GM12873 (cell line): ENCODE data around the gene TNS1.
A peak's percentile ranks its signal among the peaks of the same experiment; 100 is the strongest.

Experiments used
- TF ChIP-seq, protein P1 (sequence below): IDR thresholded peaks from 2 replicates; pipeline ENCODE4 v1.5.1; 2012; ENCODE audit warnings: low read depth, mild to moderate bottlenecking, moderate library complexity, low read length, control low read depth; ENCODE audit not compliant: insufficient read depth; ENCODE audit errors: missing control alignments

The TNS1 gene

DNA sequence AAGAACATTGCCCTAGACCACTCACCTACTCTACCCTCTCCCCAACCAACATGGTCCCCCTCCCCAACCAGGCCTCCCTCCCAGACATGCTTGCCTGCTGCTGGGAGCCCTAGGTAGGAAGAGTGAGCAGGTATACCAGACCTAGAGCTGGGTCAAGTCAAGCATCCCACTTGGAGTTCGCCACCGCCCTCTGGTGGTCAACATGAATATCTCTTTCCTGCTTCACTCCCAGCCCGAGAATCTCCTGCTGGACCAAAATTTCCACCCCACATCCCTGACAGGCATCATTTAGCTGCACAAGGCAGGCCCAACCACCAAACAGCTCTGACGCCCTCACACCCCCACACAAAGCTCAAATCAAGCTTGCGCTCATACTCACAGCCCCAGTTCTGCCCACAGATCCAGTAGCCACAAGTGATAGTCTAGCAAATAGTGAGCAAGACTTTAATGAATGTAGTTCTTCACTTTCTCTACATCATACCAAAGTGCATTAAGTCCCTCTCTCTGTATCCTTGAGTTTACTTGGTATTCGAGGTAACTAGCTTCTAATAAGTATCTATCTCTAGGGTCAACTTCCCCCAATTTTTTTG lies 116.0 kb downstream of the TNS1 start:
- TF ChIP-seq, protein P1, sequence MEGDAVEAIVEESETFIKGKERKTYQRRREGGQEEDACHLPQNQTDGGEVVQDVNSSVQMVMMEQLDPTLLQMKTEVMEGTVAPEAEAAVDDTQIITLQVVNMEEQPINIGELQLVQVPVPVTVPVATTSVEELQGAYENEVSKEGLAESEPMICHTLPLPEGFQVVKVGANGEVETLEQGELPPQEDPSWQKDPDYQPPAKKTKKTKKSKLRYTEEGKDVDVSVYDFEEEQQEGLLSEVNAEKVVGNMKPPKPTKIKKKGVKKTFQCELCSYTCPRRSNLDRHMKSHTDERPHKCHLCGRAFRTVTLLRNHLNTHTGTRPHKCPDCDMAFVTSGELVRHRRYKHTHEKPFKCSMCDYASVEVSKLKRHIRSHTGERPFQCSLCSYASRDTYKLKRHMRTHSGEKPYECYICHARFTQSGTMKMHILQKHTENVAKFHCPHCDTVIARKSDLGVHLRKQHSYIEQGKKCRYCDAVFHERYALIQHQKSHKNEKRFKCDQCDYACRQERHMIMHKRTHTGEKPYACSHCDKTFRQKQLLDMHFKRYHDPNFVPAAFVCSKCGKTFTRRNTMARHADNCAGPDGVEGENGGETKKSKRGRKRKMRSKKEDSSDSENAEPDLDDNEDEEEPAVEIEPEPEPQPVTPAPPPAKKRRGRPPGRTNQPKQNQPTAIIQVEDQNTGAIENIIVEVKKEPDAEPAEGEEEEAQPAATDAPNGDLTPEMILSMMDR, result peak; percentile 90

DNA sequence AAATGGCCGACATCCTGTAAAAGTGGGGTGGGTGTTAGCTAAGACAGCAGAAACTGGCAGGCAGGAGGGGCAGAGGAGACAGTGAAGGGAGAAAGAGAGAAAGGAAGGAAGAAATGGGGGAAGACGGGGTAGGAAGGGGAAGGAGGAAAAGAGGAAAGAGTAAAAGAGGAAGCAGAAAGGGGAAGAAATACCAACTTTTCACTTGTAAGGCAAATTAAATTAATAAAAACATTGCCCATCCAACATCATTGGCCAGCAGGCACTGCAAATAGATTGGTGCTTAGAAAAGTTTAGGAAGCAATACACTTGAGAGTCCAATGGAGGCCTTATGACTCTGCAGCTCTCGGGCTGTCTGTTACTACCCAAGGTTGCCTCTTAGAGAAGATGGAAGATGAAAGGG lies 116.7 kb downstream of the TNS1 start:
- TF ChIP-seq, protein P1, result no peak

DNA sequence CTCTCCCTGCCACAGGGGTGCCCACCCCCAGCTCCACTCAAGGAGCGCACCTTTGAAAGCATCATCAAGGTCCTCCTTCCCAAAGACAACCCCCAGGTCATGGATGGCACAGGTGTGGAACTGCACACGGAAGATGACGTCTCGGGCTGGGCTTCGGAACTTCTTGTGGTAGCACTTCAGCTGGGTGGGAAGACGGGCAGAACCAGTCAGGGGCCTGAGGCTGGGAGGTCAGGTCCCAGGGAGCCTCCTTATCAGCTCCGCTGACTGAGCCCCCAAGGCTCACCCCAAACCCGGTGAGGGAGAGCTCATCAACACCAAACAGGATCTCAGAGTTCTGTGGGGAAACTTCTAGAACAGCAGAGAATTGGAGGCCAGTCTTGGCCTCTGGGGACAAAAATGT lies 117.8 kb downstream of the TNS1 start:
- TF ChIP-seq, protein P1, result no peak

DNA sequence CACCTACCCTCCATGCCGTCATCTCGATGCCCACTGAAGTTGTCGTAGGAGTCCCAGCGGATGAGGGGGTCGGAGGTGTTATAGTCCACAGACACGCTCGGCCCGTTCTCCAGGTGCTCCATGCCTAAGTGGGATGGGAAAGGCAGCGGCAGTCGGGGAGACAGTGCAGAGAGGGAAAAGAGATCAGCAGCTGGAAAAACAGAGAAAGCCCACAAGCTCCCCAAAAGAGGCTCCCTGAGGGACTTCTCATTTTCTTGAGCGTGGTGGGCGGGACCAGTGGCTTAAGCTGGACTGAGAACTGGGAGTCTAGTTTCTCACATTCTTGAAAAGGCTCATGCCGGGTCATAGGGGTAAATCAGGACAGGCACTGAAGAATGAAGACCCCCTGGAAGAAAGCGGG lies 121.9 kb downstream of the TNS1 start:
- TF ChIP-seq, protein P1, result no peak

DNA sequence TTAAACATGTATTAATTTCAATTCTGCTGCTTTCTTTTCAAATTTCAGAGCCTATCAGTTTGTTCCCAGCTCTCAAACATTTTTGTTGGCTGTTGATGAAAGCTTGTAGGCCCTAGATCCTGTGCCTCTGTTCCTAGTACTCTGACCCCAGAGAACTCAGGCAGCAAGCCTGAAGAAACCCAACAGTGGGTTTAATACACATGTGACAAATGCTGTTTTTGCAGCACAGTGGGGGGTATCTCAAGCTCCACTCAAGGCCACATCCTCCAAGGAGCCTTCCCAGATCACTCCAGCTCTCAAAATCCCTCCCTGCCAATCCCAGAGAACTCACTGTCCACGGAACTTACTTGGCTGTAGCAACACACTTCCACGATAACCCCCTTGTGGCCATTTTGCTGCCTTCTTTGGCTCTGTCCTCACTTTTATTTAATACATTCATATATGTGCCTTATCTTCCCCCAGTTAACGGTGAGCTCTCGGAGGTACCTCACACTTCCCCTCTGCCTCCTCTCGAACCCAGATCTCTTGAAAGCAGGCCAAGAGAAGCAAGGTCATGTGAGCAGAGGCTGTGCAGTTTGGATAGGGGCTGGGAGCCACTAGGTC lies 122.4 kb downstream of the TNS1 start:
- TF ChIP-seq, protein P1, result no peak

DNA sequence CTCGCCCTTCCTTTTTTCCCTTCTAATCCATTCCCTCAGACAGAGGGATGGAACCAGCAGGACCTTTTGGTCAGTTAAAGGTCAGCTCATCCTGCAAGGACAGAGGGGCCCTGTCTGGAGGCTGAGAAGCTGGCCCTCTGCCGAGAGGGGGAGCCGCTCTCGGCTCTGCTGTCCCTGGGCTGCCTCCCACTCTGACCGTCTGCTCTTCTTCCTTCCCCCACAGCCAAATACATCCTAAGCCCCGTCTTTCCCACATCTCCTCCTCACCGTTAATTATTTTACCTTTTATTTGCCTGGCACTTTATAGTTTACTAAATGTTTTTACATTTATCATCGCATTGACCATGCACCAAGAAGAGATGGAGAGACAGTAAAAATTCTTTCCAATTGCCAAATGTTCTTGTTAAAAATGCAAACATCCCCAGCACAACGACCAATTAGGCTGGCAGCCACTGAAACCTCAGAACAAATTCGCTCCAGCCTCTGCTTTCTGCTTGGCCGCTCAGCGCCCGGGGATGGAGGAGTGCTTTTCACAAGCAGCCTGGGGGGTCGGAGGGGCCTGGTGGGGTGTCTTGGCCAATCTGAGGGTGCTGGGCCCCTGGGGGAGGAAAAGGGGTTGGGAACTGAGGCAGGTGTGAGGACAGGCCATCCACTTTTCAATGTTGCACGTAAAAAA lies 123.7 kb downstream of the TNS1 start:
- TF ChIP-seq, protein P1, result no peak

DNA sequence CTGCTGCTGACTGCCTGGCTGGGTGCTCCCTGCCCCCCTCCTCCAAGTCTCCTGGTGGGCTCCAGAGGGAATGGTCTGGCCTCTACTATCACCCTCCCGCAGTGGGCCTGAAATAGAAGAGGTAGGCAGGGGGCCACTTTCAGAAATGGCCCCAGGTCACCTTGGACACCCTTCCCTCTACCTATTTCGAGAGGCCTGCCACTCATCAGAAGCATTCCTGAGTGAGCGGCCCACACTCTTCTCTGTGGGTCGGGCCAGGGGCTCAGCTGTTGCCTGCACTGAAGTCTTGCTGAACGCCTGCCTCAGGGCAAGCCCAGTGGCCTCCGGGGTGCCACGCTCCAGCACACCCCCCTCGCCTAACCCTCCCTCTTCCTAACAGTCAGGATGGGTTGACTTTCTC lies 124.9 kb downstream of the TNS1 start:
- TF ChIP-seq, protein P1, result no peak
